GM18519 (cell line): ENCODE data around the gene MTFR1L.

Source experiments
- ATAC-seq: cut with Tn5 transposase; IDR thresholded peaks from one replicate; pipeline ENCODE4 v1.9.1; 2021; ENCODE audit warnings: mild to moderate bottlenecking, moderate library complexity; ENCODE audit not compliant: unreplicated experiment, low FRiP score

MTFR1L gene

DNA sequence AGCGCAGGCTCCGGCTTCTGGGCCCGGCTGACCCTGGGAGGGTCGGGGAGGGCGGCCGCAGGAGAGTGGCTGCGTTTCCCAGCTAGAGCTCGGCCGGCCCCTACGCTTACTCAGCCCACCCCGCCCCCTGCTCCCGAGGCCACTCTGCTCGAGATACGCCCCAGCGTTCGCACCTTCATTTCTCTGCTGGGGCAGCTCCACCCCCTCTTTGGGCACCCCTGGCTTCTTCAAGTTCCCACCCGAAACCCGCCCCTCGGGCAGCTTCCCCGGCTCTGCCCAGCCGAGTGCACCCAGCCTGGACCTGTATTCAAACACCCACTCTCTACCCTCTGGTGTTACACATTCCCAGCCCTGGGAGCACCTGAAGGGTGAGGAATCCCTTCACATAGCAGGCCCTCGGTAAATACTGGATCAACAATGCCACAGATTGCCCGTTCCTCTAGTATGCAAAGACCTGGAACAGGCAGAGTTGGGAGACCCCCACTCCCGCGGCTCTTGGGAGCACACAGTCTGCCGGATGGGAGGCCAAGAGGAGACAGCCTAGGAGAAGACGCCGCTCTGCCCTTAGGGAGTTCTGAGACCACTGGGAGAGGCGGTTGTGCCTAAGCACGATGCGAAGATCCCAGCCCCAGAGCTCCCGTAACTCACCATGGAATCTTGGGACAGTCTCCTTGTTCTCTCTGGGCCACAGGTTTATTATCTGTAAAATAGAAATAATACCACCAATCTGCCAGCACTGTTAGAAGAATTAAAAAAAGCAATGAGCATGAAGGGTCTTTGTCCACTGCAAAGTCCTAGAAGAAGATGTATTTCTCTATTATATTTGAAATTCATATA lies 56.3 kb downstream of the MTFR1L start:
- no peak for ATAC-seq

DNA sequence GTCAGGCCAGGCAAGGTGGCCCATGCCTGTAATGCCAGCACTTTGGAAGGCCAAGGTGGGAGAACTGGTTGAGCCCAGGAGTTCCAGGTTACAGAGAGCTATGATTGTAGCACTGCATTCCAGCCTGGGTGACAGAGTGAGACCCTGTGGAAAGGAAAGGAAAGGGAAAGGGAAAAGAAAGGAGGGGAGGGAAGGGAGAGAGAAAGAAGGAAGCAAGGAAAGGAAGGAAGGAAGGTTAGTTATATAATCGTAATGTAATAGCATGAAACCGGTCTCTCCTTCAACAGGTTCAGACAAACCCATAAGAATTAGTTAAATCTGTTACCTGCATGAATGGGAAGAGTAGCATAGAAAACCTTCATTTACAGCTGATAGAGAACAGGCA lies 56.9 kb downstream of the MTFR1L start:
- no peak for ATAC-seq

DNA sequence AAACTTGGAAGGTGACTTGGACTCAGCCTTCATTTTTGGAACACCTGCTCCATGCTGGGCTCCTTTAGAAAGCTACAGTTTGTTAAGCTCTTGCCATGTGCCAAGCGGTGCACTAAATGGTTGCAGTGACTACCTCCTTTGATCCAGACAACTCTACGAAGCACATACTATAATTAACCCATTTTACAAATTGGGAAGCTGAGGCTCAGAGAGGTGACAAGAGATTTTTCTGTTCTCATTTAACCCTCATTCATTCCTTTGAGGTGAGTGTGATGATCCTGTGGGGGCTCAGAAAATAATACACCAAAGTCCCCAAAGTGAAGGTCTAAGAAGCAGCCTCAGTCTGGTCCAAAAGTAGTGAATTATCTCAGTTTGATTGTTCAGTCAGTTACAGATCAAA lies 57.4 kb downstream of the MTFR1L start:
- no peak for ATAC-seq

DNA sequence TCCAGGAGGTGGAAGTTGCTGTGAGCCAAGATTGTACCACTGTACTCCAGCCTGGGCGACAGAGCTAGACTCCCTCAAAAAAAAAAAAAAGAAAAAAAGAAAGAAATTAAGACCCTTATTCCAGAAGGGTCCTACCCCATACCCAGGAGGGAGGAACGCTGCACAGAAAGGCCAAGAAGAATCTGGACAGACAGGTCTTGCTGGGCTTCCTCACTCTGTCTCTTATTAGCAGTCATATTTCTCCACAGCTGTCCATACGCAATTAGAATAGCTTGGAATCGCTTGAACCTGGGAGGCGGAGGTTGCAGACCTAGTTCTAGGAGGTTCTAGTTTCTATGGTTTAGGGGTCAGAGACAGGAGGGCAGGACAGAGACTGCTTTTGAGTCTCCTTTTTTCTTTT lies 58.9 kb downstream of the MTFR1L start:
- no peak for ATAC-seq

DNA sequence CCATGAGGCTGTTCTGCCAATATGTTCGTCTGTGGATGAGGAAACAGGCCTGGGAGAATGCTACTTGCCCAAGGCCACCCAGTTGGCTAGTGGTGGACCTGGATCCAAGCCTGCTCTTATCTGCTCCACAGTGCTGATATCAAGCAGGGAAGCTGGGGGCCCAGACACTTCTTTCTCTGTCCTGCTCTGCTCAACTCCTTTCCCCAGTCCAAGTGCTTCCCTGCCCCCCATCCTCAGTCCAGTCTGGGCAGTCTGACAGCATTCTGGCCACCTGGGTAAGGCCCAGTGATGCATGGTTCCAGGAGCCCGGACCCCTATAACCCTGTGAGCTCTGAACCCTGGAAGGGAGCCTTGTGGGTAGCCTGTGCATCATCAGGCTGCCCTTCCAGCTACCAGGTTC lies 59.9 kb downstream of the MTFR1L start:
- no peak for ATAC-seq

DNA sequence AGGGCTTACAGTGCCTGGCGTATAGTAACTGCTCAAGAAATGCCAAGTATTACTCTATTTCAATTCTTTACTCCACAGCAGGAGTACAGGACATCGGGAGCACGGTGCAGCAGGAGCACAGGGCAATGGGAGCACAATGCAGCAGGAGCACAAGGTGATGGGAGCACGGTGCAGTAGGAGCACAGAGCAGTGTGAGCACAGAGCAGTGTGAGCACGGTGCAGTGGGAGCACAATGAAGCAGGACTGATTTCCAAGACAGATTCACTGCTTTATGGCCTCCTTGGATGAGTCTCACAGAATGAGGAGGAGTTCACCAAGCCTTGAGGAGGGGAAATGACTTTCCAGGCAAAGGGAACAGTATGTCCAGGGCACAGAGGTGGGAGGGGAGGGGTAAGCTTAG lies 60.8 kb downstream of the MTFR1L start:
- no peak for ATAC-seq

DNA sequence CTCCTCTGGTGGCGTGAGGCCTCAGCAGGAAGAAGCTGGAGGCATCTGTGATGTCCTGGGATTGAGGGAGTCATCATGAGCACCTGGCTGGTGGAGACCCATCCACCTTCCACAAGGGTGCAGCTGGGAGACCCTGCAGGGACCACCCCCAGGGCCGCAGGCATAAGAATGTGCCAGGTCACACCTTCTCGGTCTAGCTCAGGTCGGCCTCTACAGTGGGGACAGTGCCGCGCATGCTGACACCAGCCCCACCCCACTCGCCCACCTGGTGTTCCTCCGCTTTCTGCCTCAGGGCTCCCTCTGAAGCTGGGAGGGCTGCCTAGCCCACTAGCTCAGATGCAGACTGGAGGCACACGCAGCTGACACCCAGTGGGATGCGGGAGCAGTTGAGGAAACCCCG lies 61.5 kb downstream of the MTFR1L start:
- no peak for ATAC-seq
